Activated gamma-delta T cell treated with Interleukin-2 at 50 U/mL for 16 hours (primary cell): ENCODE results near the gene SLCO3A1.
"Not testable (repeated sequence)": the region's sequence is repeated elsewhere in the genome, so short reads cannot be mapped to it uniquely, and the experiment has no call there.

Experiments
- DNase-seq: peaks from one replicate; pipeline ENCODE4 v3.0.0-alpha.2; 2020

Gene SLCO3A1

DNA sequence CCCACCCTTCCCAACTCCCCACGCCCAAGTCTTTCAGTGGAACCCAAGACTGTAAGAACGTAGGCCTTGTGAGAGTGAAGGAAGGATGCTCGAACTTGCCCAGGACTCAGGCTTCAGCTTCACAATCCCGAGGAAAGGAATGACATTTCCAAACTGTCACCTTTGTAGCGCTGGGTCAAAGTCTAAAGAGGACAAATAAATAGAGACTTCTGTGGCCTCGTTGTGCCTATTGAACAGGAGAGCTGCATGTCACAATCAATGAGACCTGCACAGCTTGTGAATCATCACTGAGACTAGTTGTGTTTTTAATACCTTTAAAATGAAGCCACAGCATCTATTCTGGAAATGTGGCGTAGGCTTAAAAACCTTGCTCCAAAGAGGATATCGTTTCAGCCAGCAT is 317.4 kb downstream of the SLCO3A1 start:
- no peak for DNase-seq

DNA sequence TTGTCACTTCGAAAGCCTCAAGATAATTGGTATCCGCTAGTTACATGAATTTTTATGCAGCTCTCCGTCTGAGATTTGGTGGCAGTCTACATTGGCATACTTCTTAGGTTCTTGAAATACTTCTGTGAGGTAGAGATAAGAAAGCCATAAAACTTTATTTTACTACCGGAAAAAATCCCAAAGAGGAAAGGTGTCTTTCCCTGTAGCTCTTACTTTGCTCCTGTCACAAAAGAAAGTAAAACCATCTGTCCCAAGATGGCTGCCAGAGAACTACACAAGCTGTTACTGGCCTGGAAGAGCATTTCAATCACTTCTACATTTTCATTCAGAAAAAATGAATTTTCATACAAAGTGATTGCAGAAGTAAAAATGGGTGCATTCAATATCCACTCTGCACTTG is 325.4 kb downstream of the SLCO3A1 start:
- no peak for DNase-seq

DNA sequence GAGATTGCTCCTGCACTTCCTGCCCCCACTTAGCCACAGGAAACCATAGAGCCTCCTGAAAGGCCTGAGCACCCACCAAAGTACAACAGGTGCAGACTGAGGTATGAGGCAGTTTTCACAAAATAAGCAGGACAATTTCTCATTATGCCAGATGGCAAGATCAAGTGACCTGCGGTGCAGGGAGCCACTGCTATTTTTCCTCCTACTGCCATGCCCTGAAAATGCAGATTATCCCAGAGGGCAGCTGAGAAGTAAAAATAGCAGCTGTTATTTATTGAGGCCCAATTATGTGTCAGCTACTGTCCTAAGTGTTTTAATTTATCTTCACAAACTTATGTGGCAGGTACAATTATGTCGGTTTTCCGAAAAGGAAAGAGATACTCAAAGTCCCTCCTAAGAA is 330.6 kb downstream of the SLCO3A1 start:
- no peak for DNase-seq

DNA sequence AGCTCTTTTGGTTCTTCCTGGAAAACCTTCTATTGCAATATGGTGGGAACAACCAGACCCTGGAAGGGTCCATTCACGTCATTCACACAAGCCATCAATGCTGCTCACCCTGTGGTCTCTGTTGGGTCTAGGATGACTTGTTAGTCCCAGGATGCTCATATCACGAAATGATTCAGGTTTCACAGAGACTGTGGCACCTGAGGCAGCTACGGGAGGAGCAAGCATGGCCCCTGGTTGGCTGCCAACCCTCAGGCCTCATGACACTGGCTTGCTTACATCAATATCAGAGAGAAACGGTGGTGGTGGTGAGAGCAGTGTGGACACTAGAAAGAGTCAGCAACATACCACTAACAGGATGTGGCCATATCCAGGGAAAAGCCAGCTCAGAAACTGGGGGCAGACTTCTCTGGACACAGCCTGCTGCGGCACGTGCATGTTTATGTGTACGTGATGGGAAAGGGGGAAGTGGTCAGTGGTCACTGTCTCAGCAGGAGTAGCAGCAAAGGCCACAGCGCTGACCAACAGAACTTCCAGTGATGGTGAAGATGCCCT is 331.2 kb downstream of the SLCO3A1 start:
- DNase-seq: no peak

DNA sequence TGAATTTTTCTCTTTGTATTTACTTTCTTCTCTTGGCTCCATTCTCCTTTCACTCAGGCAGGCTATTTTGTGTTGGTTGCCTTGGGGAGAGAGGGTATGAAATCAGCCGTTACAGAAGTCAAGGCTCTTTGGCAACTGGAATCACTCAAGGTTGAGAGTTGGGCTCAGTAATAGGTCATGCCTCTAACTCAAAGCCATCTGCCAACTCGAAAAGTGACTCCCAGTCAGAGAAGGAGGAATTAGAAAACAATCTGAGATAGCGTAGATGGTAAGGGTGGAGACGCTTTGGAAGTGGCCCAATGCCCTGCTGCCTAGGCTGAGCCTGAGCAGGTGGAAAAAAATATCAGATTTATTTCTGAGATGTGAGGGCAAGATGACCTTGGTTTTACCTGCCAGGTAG is 334.5 kb downstream of the SLCO3A1 start:
- no peak for DNase-seq

DNA sequence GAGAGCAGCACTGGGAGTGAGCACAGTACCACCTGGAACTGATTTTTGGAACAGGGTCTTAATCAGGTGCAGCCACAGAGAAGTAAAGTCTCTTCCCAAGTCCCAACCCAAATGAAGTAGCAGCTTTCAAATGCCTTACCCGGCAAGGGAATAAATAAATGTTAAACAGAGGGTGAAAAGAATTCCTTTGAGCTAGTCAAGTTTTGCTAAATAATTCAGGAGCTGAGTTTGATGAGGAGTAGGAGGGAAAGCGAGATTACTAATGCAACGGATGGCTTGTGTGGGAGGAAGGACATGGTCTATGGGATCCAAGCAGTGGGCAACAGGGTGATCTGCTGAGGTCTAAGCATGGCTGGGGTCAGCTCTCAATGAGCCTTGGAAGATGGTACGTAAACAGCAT is 335.7 kb downstream of the SLCO3A1 start:
- no peak for DNase-seq

DNA sequence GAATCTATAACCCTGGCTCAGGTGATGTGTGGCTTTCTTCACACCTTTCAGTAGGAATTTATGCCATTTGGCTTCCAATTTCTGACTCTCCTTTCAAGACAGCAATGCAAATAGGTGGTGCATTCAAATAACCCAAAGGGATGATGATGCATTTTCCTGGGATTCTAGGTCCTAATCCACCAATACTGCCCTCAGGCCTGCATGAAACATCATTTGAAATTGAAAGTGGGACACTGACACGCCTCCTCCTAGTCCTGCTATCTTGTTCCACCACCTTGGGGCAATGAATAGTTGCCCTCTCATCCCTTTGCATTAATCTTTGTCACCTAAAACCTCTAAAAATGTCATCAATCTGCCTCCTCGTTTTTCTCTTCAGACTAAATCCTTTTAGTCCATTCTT is 341.7 kb downstream of the SLCO3A1 start:
- no peak for DNase-seq

DNA sequence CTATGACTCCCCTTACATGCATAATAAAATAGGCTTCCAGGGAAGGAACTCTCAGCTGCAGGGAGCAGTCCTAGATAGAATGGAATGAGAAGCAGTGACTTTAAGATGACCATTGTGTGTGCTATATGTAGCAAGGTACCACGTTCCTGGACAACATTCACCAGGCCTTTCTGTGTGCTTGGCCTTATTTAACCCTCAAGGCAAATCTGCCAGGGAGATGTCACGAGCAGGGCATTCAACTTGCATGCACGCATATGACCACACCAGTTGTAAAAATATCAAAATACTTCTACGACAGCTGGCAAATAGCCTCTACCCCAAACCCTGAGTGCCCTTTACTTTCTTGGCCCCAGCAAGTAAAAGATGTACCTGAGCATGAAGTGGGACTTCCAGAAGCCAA is 342.8 kb downstream of the SLCO3A1 start:
- no peak for DNase-seq

DNA sequence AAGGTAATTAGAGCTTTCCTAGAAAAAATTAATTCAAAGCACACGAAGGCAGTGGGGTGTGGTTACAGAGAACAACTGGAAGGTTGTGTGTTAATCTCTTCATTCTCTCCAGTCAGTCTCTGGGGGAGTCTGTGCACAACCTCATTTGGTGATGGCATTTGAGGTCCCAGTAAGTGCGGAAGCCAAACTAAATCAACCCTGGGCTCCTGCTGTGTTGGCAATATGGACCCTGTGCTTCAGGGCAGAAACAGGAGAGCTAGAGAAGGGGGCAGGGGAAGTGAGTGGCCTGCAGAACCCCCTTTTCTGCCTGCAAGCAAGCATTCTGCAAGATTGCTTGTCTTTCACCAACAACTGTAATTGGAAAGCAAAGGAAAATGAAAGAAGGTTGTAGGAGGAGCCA is 344.2 kb downstream of the SLCO3A1 start:
- no peak for DNase-seq

DNA sequence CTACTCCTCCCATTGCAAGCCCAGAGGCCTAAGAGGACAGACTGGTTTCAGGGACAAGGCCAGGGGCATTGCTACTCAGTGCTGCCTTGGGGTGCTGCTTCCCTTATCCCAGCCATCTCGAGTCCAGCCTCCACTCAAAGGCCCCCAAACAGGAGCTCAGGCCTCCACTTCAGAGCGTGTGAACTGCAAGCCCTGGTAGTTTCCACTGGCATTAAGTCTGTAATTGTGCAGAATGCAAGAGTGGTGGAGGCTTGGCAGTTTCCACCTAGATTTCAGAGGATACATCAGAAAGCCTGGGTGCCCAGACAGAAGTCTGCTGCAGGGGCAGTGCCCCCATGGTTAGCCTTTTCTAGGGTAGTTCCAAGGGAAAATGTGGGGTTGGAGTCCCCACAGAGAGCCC is 347.4 kb downstream of the SLCO3A1 start:
- no peak for DNase-seq

DNA sequence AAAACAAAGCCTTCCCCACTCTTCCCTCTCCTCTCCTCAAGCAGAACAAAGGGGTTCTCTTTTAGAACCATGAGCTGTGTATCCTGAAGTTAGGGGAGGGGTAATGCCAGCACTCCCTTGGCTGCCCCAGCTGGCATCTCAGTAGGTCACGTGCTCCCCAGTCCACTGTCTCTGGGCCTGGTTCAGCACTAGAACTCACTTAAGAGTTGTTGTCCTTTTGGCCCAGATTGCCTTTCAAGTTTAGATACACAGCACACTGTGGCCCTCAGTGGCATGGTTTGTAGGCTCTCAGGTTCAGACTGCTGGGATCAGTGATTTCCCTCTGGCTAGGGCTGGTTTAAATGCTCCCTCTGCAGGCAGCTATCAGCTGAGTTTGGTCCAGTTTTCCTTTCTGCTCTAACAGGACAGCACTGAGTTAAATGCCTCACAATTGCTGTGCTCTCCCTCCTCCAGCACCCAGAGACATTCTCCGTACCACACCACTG is 351.8 kb downstream of the SLCO3A1 start:
- DNase-seq: no peak

DNA sequence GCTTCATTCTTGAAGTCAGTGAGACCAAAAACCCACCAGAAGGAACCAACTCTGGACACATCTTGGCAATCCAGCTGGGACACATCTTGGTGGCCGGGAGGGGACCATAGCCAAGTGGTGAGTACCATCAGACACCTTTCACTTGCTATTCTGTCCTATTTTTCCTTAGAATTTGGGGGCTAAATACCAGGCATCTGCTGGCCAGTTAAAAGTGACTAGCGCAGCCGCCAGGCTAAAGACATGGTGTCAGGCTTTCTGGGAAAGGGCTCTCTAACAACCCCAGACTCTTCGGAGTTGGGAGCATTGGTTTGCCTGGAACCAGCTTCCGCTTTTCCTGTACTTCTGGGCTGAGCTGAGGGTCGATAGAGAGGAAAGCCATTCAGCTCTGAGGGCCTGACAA is 354.1 kb downstream of the SLCO3A1 start:
- not testable (repeated sequence) for DNase-seq
